Transverse colon (tissue), 4 donors: ENCODE results near the gene GPR15. TPM values are rescaled to one million over a fixed set of nuclear protein-coding genes. Genes with fewer than 3 reads are reported as not detected.

Source experiments
- DNase-seq: peaks from one replicate; pipeline ENCODE4 v3.0.0-alpha.2; 2019
- H3K27ac ChIP-seq, 4 donors: fragments of 200-600 bp; sonication (generic); 2 replicates each; pipeline ENCODE4 v1.5.1; 2016 to 2018; ENCODE audit warnings: inconsistent platforms in 4 of 4
- H3K27me3 ChIP-seq: fragments of 200-600 bp; sonication (generic); 2 replicates; pipeline ENCODE4 v1.5.1; 2017; ENCODE audit warnings: inconsistent platforms
- H3K36me3 ChIP-seq, 4 donors: fragments of 200-600 bp; sonication (generic); 2 replicates each; pipeline ENCODE4 v1.5.1; 2017 to 2019; ENCODE audit warnings: inconsistent platforms in 4 of 4
- H3K4me1 ChIP-seq, 4 donors: fragments of 200-600 bp; sonication (generic); 2 replicates each; pipeline ENCODE4 v1.5.1; 2017 to 2020; ENCODE audit warnings: inconsistent platforms in 4 of 4
- H3K4me3 ChIP-seq, 4 donors: fragments of 200-600 bp; sonication (generic); 1 replicate in 1 of 4; 2 replicates in 3 of 4; pipeline versions ENCODE4 v1.5.1 to v1.6.1; 2017 to 2019; ENCODE audit warnings: inconsistent platforms in 4 of 4
- H3K9me3 ChIP-seq, 2 donors: fragments of 200-600 bp; sonication (generic); 2 replicates each; pipeline ENCODE4 v1.5.1; 2017 to 2019; ENCODE audit warnings: inconsistent platforms in 2 of 2
- CTCF ChIP-seq, 5 experiments: fragments of 200-600 bp in 3 of 5; fragments of 450-650 bp in 2 of 5; sonication (generic) in 3 of 5; IDR thresholded peaks; 1 replicate in 2 of 5; 2 replicates in 3 of 5; pipeline ENCODE4 v1.5.1; 2016 to 2017; ENCODE audit warnings: antibody characterized with exemption in 5 of 5, inconsistent platforms in 3 of 5, mild to moderate bottlenecking in 2 of 5, moderate library complexity in 1 of 5
- EP300 ChIP-seq: sonication (generic); formaldehyde crosslinking; IDR thresholded peaks from one replicate; pipeline ENCODE4 v1.6.1; 2017; ENCODE audit warnings: antibody characterized with exemption, low read depth
- POLR2A ChIP-seq: fragments of 450-650 bp; IDR thresholded peaks from one replicate; pipeline ENCODE4 v1.6.1; 2016; ENCODE audit warnings: antibody characterized with exemption, mild to moderate bottlenecking, moderate library complexity
- POLR2AphosphoS5 ChIP-seq, 3 donors: sonication (generic); formaldehyde crosslinking; IDR thresholded peaks; one replicate each; pipeline ENCODE4 v1.6.1; 2016; ENCODE audit warnings: antibody characterized with exemption in 3 of 3
- WGBS, 2 donors: methylation state at CpG; one replicate each; pipeline ENCODE4 v1.1.5; 2018; ENCODE audit warnings: low coverage in 1 of 2; 5-methylcytosine and 5-hydroxymethylcytosine counted together
- in situ Hi-C, 4 donors: fragments of 200-750 bp; cut with MboI; loops; one replicate each; pipeline versions ENCODE4 v1.15.0 to v1.15.1; 2017; ENCODE audit warnings: low sequenced_read_pairs in 3 of 4, low pct_ligation_motif_present in 1 of 4, low pct_unique_long_range_greater_than_20kb in 1 of 4
- intact Hi-C: fragments of 100-400 bp; cut with DNase I; formaldehyde crosslinking; loops from one replicate; pipeline ENCODE4 v1.15.1; 2023; ENCODE audit warnings: low total_unique reads
- total RNA-seq, 4 donors: library from RNA; depleted of rRNA; stranded (reverse); fragments of >200 nt; gene quantifications; one replicate each; pipeline ENCODE4 v1.1.0, GENCODE V29; 2016

The GPR15 gene
- total RNA-seq, 4 donors from 2014 or later, result 0.60 to 11.7 (median 5.5) TPM

DNA sequence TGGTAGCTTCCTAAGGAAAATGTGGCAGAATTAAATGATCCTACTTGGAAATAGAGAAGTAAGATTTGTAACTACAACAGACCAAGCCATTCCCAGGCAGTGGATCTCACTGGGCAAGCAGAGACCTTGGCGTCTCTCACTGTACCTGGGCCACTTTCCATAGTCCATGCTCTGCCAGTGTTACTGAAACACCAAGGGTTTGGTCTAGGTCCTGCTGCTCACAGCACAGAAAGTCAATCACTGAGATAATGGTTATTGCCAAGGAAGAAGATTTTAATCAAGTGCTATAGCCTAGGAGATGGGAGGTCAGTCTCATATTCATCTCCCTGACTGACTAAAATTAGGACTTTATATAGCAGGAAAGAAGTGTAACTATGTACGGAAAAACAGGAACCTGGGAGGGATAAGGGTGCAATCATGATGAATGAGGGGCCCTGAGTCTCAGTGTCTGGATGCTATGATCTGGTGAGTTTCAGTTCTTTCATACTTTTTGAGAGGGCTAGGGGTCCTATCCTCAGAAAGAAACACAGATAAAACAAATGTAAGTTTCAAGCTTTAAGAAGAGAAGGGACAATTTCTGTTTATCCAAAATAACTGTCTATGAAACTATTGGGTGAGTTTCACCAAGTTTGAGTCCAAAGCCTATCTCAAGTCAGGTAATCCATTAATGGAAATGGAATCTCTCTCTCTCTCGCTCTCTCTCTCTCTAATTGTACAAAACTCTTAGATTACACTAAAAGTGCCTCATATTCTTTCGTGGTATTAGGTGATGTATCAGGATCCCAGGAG, 20.6 kb downstream of the GPR15 start:
- in situ Hi-C loops, result no loop called here

GRCh38 chr3:98553021-98553563, 21.3 kb downstream of the GPR15 start:
- WGBS, 2 donors, result 64 to 72% methylated on average over 6 of the region's 6 CpGs
- Histone ChIP-seq H3K36me3 (no peaks in the 10 kb centered on the region), H3K4me1 (peaks cover 0 to 7% (median 0%) of the 10 kb centered on the region in 4 donors), H3K27me3 (no peaks in the 10 kb centered on the region), H3K27ac (peak overlapping the region; percentile 45 to 70 (median 62)), H3K4me3 (no peak overlapping the region), H3K9me3 (no peaks in the 10 kb centered on the region)
- no peak for DNase-seq
- TF ChIP-seq POLR2A, result no peak
- TF ChIP-seq EP300, result no peak
- intact Hi-C loops, result no loop called here
- in situ Hi-C loops, result no loop called here

More for the DNA sequence above, 20.6 kb downstream of the GPR15 start:
- no peak overlapping the region for H3K4me3 ChIP-seq
- H3K4me1 ChIP-seq, result peaks cover 0 to 7% (median 0%) of the 10 kb centered on the region in 4 donors
- no peaks in the 10 kb centered on the region for H3K36me3 ChIP-seq
- 56 to 67% methylated on average over 3 to 4 of the region's 4 CpGs for WGBS, 2 donors
- no peaks in the 10 kb centered on the region for H3K27me3 ChIP-seq
- no peaks in the 10 kb centered on the region for H3K9me3 ChIP-seq
- intact Hi-C loops, result no loop called here
- no peak for DNase-seq
- TF ChIP-seq CTCF (IDR thresholded peaks at IDR 0.05) (no peak), EP300 (no peak), POLR2AphosphoS5 (IDR thresholded peaks at IDR 0.05) (no peak), POLR2A (no peak)
- peak overlapping the region; percentile 45 to 70 (median 62) for H3K27ac ChIP-seq

GRCh38 chr3:98553753-98554152, 22.0 kb downstream of the GPR15 start:
- TF ChIP-seq POLR2AphosphoS5 (IDR thresholded peaks at IDR 0.05) (no peak), CTCF (IDR thresholded peaks at IDR 0.05) (no peak), EP300 (no peak), POLR2A (no peak)
- 57 to 74% methylated on average over 2 of the region's 2 CpGs for WGBS, 2 donors
- in situ Hi-C loops, result no loop called here

GRCh38 chr3:98554580-98554979, 22.8 kb downstream of the GPR15 start:
- TF ChIP-seq EP300, result no peak
- no peak for TF ChIP-seq POLR2AphosphoS5 (IDR thresholded peaks at IDR 0.05)
- TF ChIP-seq CTCF (IDR thresholded peaks at IDR 0.05), result no peak
- TF ChIP-seq POLR2A, result no peak
- H3K27ac ChIP-seq, result peak overlapping the region; percentile 46 to 70 (median 62)
- H3K4me3 ChIP-seq, result no peak overlapping the region
- WGBS, 2 donors, result 85 to 96% methylated on average over 2 of the region's 2 CpGs
- intact Hi-C loops (no loop called here), in situ Hi-C loops (no loop called here)
- no peaks in the 10 kb centered on the region for H3K27me3 ChIP-seq
- H3K36me3 ChIP-seq, result no peaks in the 10 kb centered on the region
- peaks cover 0 to 7% (median 0%) of the 10 kb centered on the region in 4 donors for H3K4me1 ChIP-seq
- no peak for DNase-seq
- H3K9me3 ChIP-seq, result no peaks in the 10 kb centered on the region

More at GRCh38 chr3:98553753-98554152, 22.0 kb downstream of the GPR15 start:
- DNase-seq, result no peak
- no peak overlapping the region for H3K4me3 ChIP-seq
- H3K36me3 ChIP-seq, result no peaks in the 10 kb centered on the region
- no peaks in the 10 kb centered on the region for H3K27me3 ChIP-seq
- H3K4me1 ChIP-seq, result peaks cover 0 to 7% (median 0%) of the 10 kb centered on the region in 4 donors
- H3K27ac ChIP-seq, result peak overlapping the region; percentile 46 to 70 (median 62)
- intact Hi-C loops, result no loop called here
- no peaks in the 10 kb centered on the region for H3K9me3 ChIP-seq
